Astrocyte of the cerebellum (primary cell): ENCODE measurements around the gene SPATA16.

ENCODE experiments used
- DNase-seq: peaks from one replicate; pipeline ENCODE4 v3.0.0-alpha.2; 2011; ENCODE audit warnings: low read depth
- H3K4me3 ChIP-seq: 2 replicates; pipeline ENCODE4 v1.5.1; 2011; ENCODE audit warnings: mild to moderate bottlenecking, low read depth, low read length, moderate library complexity
- CTCF ChIP-seq: IDR thresholded peaks from 2 replicates; pipeline ENCODE4 v1.5.1; 2012; ENCODE audit warnings: low read length, low read depth, moderate library complexity, mild to moderate bottlenecking; ENCODE audit errors: missing control alignments
- in situ Hi-C: cut with HindIII; loops from 2 replicates; pipeline ENCODE4 v1.10.0; 2017; ENCODE audit warnings: low sequenced_read_pairs

The SPATA16 gene

GRCh38 chr3:172929451-172929850, 211.6 kb downstream of the SPATA16 start:
- no peak overlapping the region for H3K4me3 ChIP-seq
- no peak for DNase-seq

GRCh38 chr3:172924546-172924945, 216.5 kb downstream of the SPATA16 start:
- peak; percentile 48 for DNase-seq
- H3K4me3 ChIP-seq: no peak overlapping the region
- TF ChIP-seq CTCF: no peak
- in situ Hi-C loops: no loop called here

More at GRCh38 chr3:172929451-172929850, 211.6 kb downstream of the SPATA16 start:
- no peak for TF ChIP-seq CTCF
- in situ Hi-C loops: no loop called here

GRCh38 chr3:172919297-172919683, 221.7 kb downstream of the SPATA16 start:
- no peak for DNase-seq
- no peak for TF ChIP-seq CTCF
- in situ Hi-C loops: no loop called here
- no peak overlapping the region for H3K4me3 ChIP-seq

GRCh38 chr3:172918568-172919296, 222.3 kb downstream of the SPATA16 start:
- no peak overlapping the region for H3K4me3 ChIP-seq
- in situ Hi-C loops: no loop called here
- no peak for TF ChIP-seq CTCF

GRCh38 chr3:172918165-172918564, 222.9 kb downstream of the SPATA16 start:
- no peak overlapping the region for H3K4me3 ChIP-seq
- in situ Hi-C loops: no loop called here
- TF ChIP-seq CTCF: no peak
- peak; percentile 34 for DNase-seq

More at GRCh38 chr3:172918568-172919296, 222.3 kb downstream of the SPATA16 start:
- DNase-seq: no peak

- no peak overlapping the region for H3K4me3 ChIP-seq
- DNase-seq: no peak
- TF ChIP-seq CTCF: no peak
- in situ Hi-C loops: no loop called here
Observed at GRCh38 chr3:172915911-172916514, 225.0 kb downstream of the SPATA16 start.
